ENCODE results near the gene TVP23A.

DNA sequence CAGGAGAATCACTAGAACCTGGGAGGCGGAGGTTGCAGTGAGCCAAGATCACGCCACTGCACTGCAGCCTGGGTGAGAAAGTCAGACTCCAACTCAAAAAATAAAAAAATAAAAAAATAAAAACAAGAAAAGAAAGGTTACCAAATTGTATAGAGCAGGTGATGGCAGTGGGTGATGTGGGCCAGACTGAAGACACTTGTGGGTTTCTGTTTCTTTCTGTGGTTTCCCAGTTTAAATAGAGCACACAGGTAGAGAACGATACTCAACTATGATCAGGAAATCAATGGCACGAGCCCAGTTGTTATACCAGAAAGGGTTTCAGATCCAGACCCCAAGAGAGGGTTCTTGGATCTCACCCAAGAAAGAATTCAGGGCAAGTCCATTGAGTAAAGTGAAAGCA lies 42.3 kb downstream of the TVP23A start:
- TF ChIP-seq, protein P1, sequence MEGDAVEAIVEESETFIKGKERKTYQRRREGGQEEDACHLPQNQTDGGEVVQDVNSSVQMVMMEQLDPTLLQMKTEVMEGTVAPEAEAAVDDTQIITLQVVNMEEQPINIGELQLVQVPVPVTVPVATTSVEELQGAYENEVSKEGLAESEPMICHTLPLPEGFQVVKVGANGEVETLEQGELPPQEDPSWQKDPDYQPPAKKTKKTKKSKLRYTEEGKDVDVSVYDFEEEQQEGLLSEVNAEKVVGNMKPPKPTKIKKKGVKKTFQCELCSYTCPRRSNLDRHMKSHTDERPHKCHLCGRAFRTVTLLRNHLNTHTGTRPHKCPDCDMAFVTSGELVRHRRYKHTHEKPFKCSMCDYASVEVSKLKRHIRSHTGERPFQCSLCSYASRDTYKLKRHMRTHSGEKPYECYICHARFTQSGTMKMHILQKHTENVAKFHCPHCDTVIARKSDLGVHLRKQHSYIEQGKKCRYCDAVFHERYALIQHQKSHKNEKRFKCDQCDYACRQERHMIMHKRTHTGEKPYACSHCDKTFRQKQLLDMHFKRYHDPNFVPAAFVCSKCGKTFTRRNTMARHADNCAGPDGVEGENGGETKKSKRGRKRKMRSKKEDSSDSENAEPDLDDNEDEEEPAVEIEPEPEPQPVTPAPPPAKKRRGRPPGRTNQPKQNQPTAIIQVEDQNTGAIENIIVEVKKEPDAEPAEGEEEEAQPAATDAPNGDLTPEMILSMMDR (IDR thresholded peaks at IDR 0.05), result no peak
- no peak for TF ChIP-seq POLR2A (IDR thresholded peaks at IDR 0.05)

Measured in Peyer's patch (tissue), 4 donors.